ENCODE results near the gene FNDC1.
"Not testable (repeated sequence)": the region's sequence is repeated elsewhere in the genome, so short reads cannot be mapped to it uniquely, and the experiment has no call there.

- TF ChIP-seq POLR2A, CTCF (IDR thresholded peaks at IDR 0.05): not testable (repeated sequence)
Measured at GRCh38 chr6:159123831-159124230, 45.4 kb upstream of the FNDC1 start.

All from heart left ventricle (tissue), 13 donors.